OCI-LY7 (cell line): Measurements from ENCODE around the gene SIPA1L3. TPM values are rescaled to one million over a fixed set of nuclear protein-coding genes. Genes with fewer than 3 reads are reported as not detected.

ENCODE experiments used
- BruUV-seq: library from RNA; stranded (reverse); fragments of 400-500 nt; replicated peaks from 2 replicates; lab custom pipeline; 2021; lab: Mats Ljungman, UMichigan
- CTCF ChIA-PET: fragments of 300-600 bp; sonication (Branson Sonifier 250); formaldehyde crosslinking; loops from one replicate; lab custom pipeline; 2022; ENCODE audit warnings: antibody characterized with exemption; ENCODE audit not compliant: unreplicated experiment; lab: Charles Lee
- POLR2A ChIA-PET: fragments of 300-600 bp; sonication (Branson Sonifier 250); formaldehyde crosslinking; loops from one replicate; lab custom pipeline; 2022; ENCODE audit warnings: antibody characterized with exemption; lab: Charles Lee
- DNase-seq: peaks from one replicate; pipeline ENCODE4 v3.0.0-alpha.2; 2015; ENCODE audit warnings: low spot score
- H2AFZ ChIP-seq: fragments of 200-600 bp; sonication (generic), shearing (Covaris generic); 2 replicates; pipeline ENCODE4 v1.6.1; 2014; ENCODE audit warnings: mild to moderate bottlenecking, antibody characterized with exemption, low read length, moderate library complexity
- H3K27ac ChIP-seq: fragments of 200-600 bp; sonication (generic); 2 replicates; pipeline ENCODE4 v1.5.1; 2014; ENCODE audit warnings: mixed run types, low read depth, mild to moderate bottlenecking, moderate library complexity, low read length, inconsistent platforms; ENCODE audit not compliant: poor library complexity, severe bottlenecking
- H3K36me3 ChIP-seq: fragments of 200-600 bp; sonication (generic); 2 replicates; pipeline ENCODE4 v1.6.1; 2014; ENCODE audit warnings: mild to moderate bottlenecking, antibody characterized with exemption, low read length, moderate library complexity, mixed read lengths; ENCODE audit not compliant: insufficient read depth
- H3K4me1 ChIP-seq: fragments of 200-600 bp; sonication (generic); 2 replicates; pipeline ENCODE4 v1.5.1; 2014; ENCODE audit warnings: mild to moderate bottlenecking, low read length; ENCODE audit not compliant: insufficient read depth, poor library complexity, severe bottlenecking
- H3K4me2 ChIP-seq: fragments of 200-600 bp; sonication (generic); 2 replicates; pipeline ENCODE4 v1.6.1; 2014; ENCODE audit warnings: mild to moderate bottlenecking, low read length
- H3K4me3 ChIP-seq: fragments of 200-600 bp; sonication (generic); 2 replicates; pipeline ENCODE4 v1.5.1; 2014; ENCODE audit warnings: mild to moderate bottlenecking, low read depth, low read length; ENCODE audit not compliant: poor library complexity, severe bottlenecking
- H3K79me2 ChIP-seq: fragments of 200-600 bp; sonication (generic); 2 replicates; pipeline ENCODE4 v1.6.1; 2016; ENCODE audit warnings: low read depth, mild to moderate bottlenecking, low read length, moderate library complexity, mixed read lengths; ENCODE audit not compliant: insufficient read depth
- H3K9me2 ChIP-seq: fragments of 200-600 bp; sonication (generic); 2 replicates; pipeline ENCODE4 v1.6.1; 2016; ENCODE audit warnings: mild to moderate bottlenecking, low read length, mixed read lengths; ENCODE audit not compliant: insufficient read depth
- H3K9me3 ChIP-seq: fragments of 200-600 bp; sonication (generic); 2 replicates; pipeline ENCODE4 v1.6.1; 2014; ENCODE audit warnings: mild to moderate bottlenecking, mixed run types, low read length, mixed read lengths
- H4K20me1 ChIP-seq: fragments of 200-600 bp; sonication (generic); 2 replicates; pipeline ENCODE4 v1.6.1; 2014; ENCODE audit warnings: mild to moderate bottlenecking, antibody characterized with exemption, low read length, moderate library complexity, mixed read lengths; ENCODE audit not compliant: insufficient read depth
- CTCF ChIP-seq: fragments of 200-600 bp; sonication (generic); conservative IDR thresholded peaks from 2 replicates; pipeline ENCODE4 v1.5.1; 2014; ENCODE audit warnings: mild to moderate bottlenecking, antibody characterized with exemption, low read length, moderate library complexity, mixed read lengths
- EZH2phosphoT487 ChIP-seq: fragments of 200-600 bp; sonication (generic); IDR thresholded peaks from 2 replicates; pipeline ENCODE4 v1.6.1; 2018; ENCODE audit warnings: low read depth, borderline replicate concordance, mild to moderate bottlenecking, mixed run types, antibody characterized with exemption, low read length, moderate library complexity, mixed read lengths
- intact Hi-C: fragments of 100-400 bp; cut with micrococcal nuclease; formaldehyde crosslinking; loops from one replicate; pipeline ENCODE4 v1.10.0; 2022; ENCODE audit not compliant: unreplicated experiment
- total RNA-seq, 2 experiments: library from RNA; depleted of rRNA in 1 of 2; stranded (reverse); fragments of >200 nt in 1 of 2; shearing (Covaris generic) in 1 of 2; gene quantifications; 2 replicates each; pipeline ENCODE4 v1.2.3, GENCODE V29; 2014 to 2022

The SIPA1L3 gene
- total RNA-seq, 2 experiments from 2014 or later: 21.2 to 84.4 TPM

GRCh38 chr19:38125238-38125637 is 218.2 kb downstream of the SIPA1L3 start:
- intact Hi-C loops: no loop called here

GRCh38 chr19:38130399-38130798 is 223.4 kb downstream of the SIPA1L3 start:
- Histone ChIP-seq H3K4me3 (no peak overlapping the region), H2AFZ (no peak overlapping the region), H3K36me3 (peaks cover 36% of the 10 kb centered on the region), H3K4me2 (no peak overlapping the region), H3K79me2 (no peaks in the 10 kb centered on the region), H3K9me2 (no peaks in the 10 kb centered on the region), H3K4me1 (no peaks in the 10 kb centered on the region), H3K9me3 (no peaks in the 10 kb centered on the region), H3K27ac (no peak overlapping the region), H4K20me1 (no peaks in the 10 kb centered on the region)
- ChIA-PET POLR2A (no interaction called here), CTCF (interaction anchor here (1.0 kb wide), 1 partner anchor 14 kb away, joined by 3 read pairs; no protein-coding TSS in a partner anchor)
- intact Hi-C loops: no loop called here
- BruUV-seq: no TSS peak
- TF ChIP-seq CTCF (no peak), EZH2phosphoT487 (no peak)
- no peak for DNase-seq

More at GRCh38 chr19:38125238-38125637, 218.2 kb downstream of the SIPA1L3 start:
- no peak overlapping the region for H2AFZ ChIP-seq
- H3K9me3 ChIP-seq: no peaks in the 10 kb centered on the region
- no peaks in the 10 kb centered on the region for H3K4me1 ChIP-seq
- ChIA-PET POLR2A (no interaction called here), CTCF (no interaction called here)
- H3K27ac ChIP-seq: no peak overlapping the region
- BruUV-seq: no TSS peak
- no peak for DNase-seq
- no peaks in the 10 kb centered on the region for H3K79me2 ChIP-seq
- TF ChIP-seq EZH2phosphoT487 (no peak), CTCF (no peak)
- no peak overlapping the region for H3K4me3 ChIP-seq
- H3K36me3 ChIP-seq: peaks cover 48% of the 10 kb centered on the region
- H3K9me2 ChIP-seq: no peaks in the 10 kb centered on the region
- H4K20me1 ChIP-seq: no peaks in the 10 kb centered on the region
- H3K4me2 ChIP-seq: no peak overlapping the region

- Histone ChIP-seq H2AFZ (no peak overlapping the region), H3K36me3 (peaks cover 27% of the 10 kb centered on the region), H3K4me3 (no peak overlapping the region), H3K9me3 (no peaks in the 10 kb centered on the region), H3K4me2 (no peak overlapping the region), H3K79me2 (no peaks in the 10 kb centered on the region), H3K9me2 (no peaks in the 10 kb centered on the region), H3K4me1 (no peaks in the 10 kb centered on the region), H4K20me1 (no peaks in the 10 kb centered on the region), H3K27ac (no peak overlapping the region)
- CTCF ChIA-PET: no interaction called here
- no peak for DNase-seq
- POLR2A ChIA-PET: no interaction called here
- intact Hi-C loops: no loop called here
- no TSS peak for BruUV-seq
- no peak for TF ChIP-seq EZH2phosphoT487
- no peak for TF ChIP-seq CTCF
These were observed 225.8 kb downstream of the SIPA1L3 start for GRCh38 chr19:38132781-38133180.
